ENCODE measurements around the gene SELENOM.

GRCh38 chr22:31085928-31086327 lies 21.4 kb downstream of the SELENOM start:
- TF ChIP-seq MAX (CRISPR knock-in tag; IDR thresholded peaks at IDR 0.05) (no peak), ATF3 (CRISPR knock-in tag; conservative IDR thresholded peaks at IDR 0.05) (no peak), TP53 (CRISPR knock-in tag; IDR thresholded peaks at IDR 0.05) (no peak), USF2 (CRISPR knock-in tag; IDR thresholded peaks at IDR 0.05) (no peak), CREM (CRISPR knock-in tag; IDR thresholded peaks at IDR 0.05) (no peak)
